Activated T-cell treated with anti-CD3 and anti-CD28 coated beads for 24 hours (primary cell): ENCODE measurements around the gene ASRGL1.
"Not testable (repeated sequence)": the region's sequence is repeated elsewhere in the genome, so short reads cannot be mapped to it uniquely, and the experiment has no call there.

Source experiments
- DNase-seq: peaks from one replicate; pipeline ENCODE4 v3.0.0-alpha.2; 2020; ENCODE audit warnings: low read depth

Gene ASRGL1

GRCh38 chr11:62337303-62338181, at the start of gene ASRGL1:
TSS of gene ASRGL1 (plus strand) at chr11:62337448. CDS start at chr11:62337978, 530 bp downstream.
- DNase-seq = peak; percentile 57

DNA sequence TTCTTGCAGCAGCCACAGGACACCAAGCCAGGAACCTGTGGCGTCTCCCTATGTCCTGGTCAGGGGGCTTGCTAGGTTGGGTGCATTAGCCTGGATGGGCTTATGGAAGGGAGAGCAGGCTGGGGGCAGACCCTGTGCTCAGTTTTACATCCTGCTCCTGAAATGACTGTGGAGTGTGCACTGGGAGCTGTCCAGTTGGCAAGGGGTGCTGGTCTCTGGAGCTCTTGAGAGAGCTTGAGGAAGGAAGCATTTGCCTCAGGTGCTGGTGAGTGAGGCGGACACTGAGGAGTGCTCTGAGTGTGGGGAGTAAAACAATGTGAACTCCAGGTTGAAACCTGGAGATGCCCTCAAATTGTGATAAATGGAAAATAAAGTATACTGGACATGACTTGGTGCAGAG, 41.7 kb upstream of the ASRGL1 start:
- DNase-seq = no peak

DNA sequence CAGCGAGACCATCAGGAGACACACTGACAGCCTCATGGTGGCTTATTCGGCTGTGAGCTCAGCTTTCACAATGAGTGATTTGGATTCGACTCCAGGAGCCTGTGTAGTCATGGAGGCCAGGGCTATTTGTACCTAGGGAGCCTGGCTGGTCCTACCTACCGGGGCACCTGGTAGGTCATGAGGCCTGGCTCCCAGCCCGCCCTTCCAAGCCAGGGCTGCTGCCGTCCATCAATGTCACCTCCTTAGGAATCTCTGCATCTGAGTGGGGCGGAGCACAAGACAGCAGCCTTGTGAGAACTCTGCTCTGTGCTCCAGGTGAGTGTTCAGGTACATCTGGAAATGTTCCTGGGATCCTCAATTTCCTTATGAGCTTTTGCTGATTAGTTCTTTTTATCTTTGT, 38.3 kb upstream of the ASRGL1 start, which contains the start of gene SCGB1D4:
Gene SCGB1D4, minus strand, starts transcription at position 101 of the 400 bp plus-strand sequence. Its CDS starts 65 bp downstream, at position 36.
- no peak for DNase-seq

DNA sequence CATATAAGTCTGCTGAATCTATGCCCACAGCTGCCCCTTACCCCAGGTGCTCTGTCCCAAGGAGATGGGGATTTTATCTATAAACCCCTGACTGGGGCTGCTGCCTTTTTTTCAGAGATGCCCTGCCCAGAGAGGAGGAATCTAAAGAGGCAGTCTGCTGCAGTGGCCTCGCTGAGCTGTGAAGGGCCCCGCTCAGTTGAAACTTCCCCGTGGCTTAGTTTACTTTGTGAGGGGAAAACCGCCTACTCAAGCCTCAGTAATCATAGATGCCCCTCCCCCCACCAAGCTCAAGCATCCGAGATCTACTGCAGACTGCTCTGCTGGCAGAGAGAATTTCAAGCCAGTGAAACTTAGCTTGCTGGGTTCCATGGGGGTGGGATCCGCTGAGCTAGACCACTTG, 31.0 kb upstream of the ASRGL1 start:
- DNase-seq = no peak

DNA sequence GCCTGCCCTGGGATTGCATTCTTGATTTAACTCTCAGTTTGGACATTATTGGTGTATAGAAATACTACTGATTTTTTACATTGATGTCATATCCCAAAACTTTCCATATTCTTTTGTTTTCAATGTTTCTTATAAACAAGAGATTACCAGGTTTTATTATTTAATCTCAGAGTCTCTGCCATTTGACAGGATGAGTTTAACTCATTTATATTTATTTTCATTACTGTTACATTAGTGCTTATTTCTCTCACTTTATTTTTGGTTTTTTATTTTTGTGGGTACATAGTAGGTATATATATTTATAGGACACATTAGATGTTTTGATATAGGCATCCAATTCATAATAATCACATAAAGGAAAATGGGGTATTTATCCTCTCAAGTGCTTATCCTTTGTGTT, 29.3 kb upstream of the ASRGL1 start:
- DNase-seq = no peak

DNA sequence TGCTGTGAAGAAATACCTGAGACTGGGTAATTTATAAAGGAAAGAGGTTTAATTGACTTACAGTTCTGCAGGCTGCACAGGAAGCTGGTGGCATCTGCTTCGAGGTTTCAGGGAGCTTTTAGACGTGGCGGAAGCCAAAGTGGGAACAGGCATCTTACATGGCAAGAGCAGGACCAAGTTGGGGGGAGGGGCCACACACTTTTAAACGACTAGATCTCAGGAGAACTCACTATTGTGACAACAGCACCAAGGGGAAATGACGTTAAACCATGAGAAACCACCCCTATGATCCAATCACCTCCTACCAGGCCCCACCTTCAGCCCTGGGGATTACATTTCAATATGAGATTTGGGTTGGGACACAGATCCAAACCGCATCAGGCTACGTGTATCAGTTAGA, 27.3 kb upstream of the ASRGL1 start:
- no peak for DNase-seq

DNA sequence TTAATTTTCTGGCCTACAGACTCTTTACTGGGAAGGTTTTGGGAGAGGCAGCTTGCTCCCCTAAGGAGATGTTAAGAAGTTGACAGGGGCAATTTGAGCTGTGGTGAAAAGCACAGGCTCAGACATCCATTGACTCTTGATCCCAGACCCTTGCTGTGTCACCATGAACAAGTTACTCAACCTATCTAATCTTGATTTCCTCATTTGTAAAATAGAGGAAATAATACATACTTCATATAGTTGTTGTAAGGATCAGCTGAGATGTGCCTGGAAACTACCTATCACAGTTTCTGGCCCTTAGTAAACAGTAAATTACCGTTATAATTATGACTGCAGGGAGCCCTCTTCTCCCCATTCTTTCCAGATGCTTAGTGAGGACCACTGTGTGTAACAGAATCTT, 21.8 kb upstream of the ASRGL1 start:
- DNase-seq = no peak

DNA sequence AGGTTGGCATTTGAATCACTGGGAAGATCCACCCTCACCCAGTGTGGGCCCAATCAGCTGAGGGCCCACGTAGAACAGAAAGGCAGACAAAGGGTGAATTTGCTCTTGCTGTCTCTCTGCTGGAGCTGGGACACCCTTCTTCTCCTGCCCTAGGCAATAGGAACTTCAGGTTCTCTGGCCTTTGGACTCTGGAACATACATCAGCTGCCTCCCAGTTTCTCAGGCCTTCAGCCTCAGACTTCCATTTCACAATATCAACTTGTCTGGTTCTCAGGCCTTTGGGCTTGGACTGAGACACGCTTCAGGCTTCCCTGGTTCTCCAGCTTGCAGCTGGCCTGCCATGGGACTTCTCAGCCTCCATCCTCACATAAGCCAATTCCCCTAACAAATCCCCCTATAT, 14.7 kb upstream of the ASRGL1 start:
- DNase-seq = no peak

DNA sequence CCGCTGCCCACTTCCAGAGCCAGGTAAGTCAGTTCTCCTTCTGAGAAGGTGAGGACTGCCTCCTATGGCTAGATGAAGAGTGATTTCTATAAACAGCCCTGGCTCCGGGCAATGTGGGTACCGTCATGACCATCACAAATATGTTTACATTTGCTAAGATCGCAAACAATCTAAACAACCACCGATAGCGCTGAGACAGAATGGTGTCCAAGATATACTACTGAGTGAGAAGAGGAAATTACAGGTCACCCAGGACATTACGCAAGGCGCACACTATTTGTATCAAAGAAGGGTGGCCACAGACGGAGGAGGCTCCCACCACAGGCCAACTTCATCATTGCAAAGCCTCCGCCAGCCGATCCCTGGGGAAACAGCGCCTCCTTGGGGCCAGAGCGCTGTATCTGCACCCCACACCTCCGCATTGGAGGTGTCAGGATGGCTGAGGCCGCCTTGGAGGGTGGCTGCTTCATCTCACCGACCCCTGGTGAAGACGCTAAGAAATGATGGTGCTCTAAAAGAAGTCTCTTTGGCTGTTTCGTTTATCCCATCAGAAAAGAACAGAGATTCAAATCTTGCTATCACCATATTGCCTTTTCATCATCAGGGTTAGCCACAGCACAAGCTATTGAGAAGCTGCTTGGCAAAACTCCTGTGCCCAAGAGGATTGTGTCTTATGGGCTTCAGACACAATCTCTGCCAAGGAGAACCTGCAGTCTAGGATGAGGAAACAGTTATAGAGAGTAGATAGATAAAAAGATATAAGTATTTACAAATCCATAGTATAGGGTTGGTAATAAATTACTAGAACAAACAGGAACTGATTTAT, 12.3 kb upstream of the ASRGL1 start:
- DNase-seq = peak; percentile 42

- not testable (repeated sequence) for DNase-seq
Measured at GRCh38 chr11:62325781-62326180, 11.5 kb upstream of the ASRGL1 start.

- not testable (repeated sequence) for DNase-seq
Measured at GRCh38 chr11:62326719-62327118, 10.5 kb upstream of the ASRGL1 start.

GRCh38 chr11:62327541-62327940, 9.7 kb upstream of the ASRGL1 start:
- DNase-seq = not testable (repeated sequence)

DNA sequence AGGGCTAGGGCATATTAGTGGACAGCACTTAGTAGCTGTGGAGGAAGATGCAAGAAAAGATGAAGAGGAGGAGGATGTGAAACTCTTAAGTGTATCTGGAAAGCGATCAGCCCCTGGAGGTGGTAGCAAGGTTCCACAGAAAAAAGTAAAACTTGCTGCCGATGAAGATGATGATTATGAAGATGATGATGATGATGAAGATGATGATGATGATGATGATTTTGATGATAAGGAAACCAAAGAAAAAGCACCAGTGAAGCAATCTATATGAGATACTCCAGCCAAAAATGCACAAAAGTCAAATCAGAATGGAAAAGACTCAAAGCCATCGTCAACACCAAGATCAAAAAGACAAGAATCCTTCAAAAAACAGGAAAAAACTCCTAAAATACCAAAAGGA, 6.0 kb upstream of the ASRGL1 start:
- not testable (repeated sequence) for DNase-seq

DNA sequence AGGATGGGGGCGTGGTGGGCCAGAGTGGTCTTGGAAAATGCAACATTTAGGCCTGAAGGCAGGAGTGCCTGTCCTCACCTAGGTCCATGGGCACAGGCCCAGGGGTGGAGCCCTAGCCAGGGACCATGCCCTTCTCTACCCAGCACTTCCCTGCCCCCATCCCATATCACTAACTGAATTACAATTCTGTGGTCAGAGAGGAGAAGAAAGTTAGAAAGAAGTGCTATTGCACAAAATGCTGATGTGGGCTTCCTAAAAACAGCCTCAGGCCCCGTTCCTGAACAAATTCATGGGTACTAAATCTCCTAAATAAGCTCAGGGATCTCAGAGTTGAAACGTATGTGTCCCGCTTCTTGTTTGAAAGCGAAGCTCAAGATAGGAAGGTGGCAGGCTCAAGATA, 3.5 kb upstream of the ASRGL1 start:
- no peak for DNase-seq

DNA sequence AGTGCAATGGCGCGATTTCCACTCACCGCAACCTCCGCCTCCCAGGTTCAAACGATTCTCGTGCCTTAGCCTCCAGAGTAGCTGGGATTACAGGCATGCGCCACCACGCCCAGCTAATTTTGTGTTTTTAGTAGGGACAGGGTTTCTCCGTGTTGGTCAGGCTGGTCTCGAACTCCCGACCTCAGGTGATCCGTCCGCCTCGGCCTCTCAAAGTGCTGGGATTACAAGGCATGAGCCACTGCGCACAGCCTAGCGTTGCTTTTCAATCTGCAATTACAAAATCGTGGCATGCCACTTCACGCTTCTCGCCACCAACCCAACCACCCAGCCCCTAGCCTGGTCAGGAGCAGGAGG, 322 bp upstream of the ASRGL1 start:
- not testable (repeated sequence) for DNase-seq

- DNase-seq = no peak
Measured at GRCh38 chr11:62338218-62338617, 970 bp downstream of the ASRGL1 start.

DNA sequence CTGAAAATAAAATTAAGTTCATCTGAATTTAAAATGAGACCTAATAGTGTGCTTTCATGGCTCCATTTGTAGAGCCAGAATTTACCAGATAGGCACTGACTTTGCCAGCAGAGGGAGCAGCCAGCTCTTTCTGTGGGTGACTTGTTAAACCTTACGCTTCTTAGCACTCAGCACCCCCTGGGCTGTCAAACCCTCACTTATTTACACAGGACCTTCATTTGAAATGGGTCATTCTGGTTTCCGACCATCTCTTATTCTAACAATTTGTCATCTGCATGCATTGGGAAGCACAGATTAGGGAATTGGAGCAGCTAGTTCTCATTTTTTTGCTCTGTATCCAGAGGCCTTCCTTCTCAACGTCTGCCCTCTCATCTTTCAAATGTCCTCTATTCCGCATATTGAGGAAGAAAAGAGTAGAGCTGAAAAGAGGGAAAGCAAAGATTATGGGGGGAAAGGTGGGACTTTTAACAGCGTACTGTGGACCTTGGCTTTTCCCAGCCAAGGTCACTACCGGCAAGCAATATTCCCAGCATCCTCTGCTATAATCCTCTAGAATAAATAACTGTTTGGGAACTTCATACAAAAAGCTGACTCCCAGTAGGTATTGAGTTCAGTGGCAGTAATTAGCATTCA, 3.1 kb downstream of the ASRGL1 start:
- DNase-seq = peak; percentile 41

DNA sequence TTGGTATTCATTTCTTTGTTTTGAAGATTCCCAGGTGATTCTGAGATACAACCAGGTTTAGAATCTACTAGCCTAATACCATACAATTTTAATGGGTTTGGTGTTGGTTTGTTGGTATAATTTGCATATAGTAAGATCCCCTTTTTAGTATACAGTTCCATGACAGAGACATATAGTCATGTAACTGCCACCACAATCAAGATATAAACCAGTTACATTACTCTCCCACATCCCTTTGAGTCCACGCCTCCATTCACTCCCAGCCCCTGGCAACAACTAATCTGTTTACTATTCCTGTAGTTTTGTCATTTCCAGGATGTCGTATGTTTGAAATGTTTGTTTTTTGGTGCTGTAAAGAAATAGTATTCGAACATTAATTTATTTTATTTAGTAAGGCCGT, 4.3 kb downstream of the ASRGL1 start:
- DNase-seq = no peak

- not testable (repeated sequence) for DNase-seq
Measured at GRCh38 chr11:62343646-62344190, 6.5 kb downstream of the ASRGL1 start.

DNA sequence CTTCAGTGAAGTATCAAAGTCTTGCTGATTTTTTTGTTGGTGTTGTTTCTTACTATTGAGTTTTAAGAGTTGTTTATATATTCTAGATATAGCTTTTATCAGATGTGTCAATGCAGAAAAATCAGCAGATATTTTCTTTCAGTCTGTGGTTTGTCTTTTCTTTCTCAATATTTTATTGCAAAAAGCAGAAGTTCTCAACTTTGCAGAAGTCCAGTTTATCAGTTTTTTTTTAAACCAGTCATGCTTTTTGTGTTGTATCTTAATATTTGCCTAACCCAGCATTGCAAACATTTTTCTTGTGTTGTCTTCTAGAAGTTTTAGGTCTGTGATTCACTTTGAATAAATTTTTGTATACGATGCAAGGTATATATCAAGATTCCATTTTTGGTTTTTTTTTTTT, 7.0 kb downstream of the ASRGL1 start:
- DNase-seq = no peak

- DNase-seq = no peak
Measured at GRCh38 chr11:62345861-62346260, 8.6 kb downstream of the ASRGL1 start.
